Stimulated activated CD4-positive, alpha-beta T cell treated with anti-CD3 and anti-CD28 coated beads, Interleukin-15, amount 100 ng/mL, for 1 hour (primary cell): Measurements from ENCODE around the gene POC1A.
"Not testable (repeated sequence)": the region's sequence is repeated elsewhere in the genome, so short reads cannot be mapped to it uniquely, and the experiment has no call there.

ENCODE experiments used
- DNase-seq, 2 donors: peaks; one replicate each; pipeline ENCODE4 v3.0.0-alpha.2; 2020; ENCODE audit warnings: low read depth in 1 of 2, low spot score in 1 of 2

Gene POC1A

DNA sequence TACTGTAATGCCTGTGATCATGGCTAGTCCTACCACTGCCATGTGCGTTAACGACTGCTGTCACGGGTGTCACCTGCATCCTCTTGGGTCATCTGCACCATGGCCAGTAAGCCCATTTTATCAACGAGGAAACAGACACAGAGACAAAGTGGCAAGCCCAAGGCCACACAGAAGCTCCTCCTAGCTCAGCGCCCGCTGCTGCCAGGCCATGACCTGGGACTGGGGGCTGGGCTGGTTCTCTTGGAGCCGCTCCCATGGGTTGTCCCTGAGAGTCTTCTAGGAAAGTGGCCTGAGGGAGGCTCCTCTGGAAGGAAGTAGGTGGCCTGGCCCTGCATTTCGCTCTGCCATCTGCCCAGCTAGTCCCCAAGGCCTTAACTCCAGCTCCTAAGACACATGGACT lies 102.8 kb downstream of the POC1A start:
- no peak for DNase-seq

DNA sequence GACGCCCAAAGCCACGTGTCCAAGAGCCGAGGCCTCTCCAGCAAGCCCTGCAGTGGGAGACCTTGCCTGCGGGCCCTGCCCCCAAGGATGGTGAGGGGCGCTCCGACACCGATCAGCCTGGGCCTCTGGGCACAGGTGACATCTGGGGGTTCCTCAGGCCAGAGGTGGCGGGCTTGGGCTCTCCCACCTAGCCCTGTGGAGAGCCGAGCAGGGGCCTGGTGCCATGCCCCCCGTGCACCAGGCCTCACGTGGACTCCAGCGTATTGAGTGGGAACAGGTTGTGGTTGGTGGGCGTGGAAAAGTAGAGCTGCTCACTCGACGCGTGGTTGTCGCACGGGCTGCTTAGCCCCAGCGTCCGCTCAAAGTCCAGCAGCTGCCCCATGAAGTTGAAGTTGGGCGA lies 103.7 kb downstream of the POC1A start:
- DNase-seq: no peak

GRCh38 chr3:52049503-52049902 lies 104.7 kb downstream of the POC1A start:
- no peak for DNase-seq

DNA sequence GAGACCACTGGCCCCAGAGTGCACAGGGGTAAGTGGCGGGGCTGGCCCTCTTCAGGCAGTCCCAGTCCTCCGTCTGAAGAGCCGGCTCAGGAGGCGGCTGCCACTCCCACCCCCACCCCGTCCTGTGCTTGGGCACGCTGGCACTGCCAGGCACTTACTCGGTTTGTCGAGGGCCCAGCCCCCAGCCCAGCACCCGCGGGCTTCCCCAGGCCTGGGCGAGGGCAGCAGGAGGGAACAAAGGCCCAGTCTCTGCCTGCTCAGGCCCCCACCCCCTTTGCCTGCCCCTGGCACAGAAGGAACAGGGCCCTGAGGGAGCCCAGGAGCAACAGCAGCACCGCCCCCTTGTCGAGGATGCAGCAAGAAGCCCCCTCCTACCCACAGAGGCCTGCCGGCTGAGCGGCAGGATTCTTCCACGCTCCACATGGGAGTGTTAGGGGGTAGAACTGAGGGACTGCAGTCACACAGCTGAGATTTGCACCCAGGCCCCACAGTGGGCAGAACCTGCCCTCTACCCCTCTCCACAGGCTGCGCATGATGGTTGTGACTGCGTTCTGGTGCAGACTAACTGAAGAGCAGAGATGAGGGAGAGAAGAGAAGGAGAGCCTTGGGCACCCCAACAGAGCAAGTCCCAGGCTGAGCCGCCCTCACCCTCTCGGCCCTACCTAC lies 106.8 kb downstream of the POC1A start:
- DNase-seq: no peak

- no peak for DNase-seq
Measured at GRCh38 chr3:52046902-52047239, 107.4 kb downstream of the POC1A start.

DNA sequence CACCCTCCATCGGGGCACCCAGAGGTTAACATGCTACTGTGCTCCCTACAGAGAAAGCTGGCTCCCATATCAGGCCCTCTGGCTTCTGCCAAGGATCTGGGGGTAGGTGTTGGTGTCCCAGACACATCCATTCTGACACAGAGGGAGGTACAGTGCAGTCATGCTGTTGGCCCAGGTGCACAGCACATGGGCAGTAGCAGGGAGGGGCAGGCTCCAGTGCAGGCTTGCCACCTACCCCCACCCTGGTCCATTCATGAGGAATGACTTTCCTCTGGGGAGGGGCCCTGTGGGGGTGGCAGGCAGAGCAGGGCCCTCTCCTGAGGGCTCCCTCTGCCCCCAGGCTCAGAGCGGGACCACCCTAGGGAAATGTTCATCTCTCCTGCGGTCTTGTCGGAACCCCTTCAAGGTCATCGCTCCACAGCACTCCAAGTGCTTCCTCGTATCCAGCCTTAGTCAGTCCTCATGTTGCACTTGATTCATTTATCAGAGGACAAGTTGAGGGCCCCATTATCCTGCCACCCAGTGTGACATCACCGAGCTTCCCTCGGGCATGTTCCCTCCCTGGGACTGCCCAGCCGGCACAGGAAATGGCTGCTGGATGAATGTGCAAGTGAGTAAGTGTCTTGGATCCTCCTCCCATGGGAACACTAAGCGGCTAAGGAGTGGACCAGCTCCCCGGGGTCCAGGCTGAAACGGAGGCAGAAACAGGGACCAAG lies 107.9 kb downstream of the POC1A start:
- no peak for DNase-seq

DNA sequence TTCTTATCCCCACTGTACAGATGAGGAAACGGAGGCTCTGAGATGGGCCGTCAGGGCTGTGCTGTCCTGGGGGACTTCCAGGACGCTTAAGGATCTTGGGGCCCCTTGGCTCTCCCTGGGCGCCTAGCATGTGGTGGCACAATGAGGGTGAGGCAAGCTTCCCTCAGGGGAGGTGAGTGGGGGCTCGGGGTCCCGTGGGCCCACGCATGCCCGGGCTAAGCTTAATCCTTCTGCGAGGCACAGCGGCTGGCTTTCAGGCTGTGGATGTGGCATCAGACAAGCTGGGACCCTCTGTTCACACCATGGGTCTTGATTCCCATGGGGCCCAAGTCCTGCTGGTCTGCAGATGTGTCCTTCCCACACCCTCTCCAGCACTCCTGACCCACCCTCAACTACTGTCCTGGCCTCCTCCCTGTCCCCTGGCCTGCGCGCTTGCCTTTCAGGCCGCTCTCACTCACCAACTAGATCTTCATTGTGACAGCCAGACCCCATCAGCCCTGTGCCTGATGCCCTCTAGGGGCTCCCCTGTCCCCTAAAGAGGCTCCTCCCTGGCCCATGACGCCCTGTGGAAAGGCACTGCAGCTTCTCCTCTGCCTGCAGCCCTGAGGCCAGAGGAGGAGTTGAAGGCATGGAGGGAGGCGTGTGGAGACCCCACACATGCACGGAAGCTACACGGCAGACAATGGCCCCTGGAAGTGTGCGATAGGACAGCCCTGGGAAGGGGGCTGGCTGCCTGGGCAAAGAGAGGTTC lies 109.2 kb downstream of the POC1A start:
- DNase-seq: no peak

DNA sequence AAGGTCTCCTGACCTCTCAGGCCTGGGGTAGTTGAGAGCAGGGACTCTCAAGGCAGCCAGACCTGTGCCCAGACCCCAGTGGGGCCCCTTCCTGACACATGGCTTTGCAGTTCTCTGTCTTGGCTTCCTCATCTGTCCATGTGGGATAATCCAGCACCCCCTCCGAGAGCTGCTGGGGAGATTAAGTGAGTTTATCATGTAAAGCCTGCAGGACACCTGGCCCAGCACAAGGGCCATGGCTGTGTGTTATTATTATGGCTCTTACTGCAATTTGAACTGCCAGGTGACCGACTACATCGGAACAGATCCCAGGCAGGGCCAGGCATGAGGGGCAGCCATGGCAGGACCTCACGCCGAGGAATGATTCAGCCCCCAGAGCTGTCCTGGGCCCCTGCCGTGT lies 110.5 kb downstream of the POC1A start:
- DNase-seq: no peak

DNA sequence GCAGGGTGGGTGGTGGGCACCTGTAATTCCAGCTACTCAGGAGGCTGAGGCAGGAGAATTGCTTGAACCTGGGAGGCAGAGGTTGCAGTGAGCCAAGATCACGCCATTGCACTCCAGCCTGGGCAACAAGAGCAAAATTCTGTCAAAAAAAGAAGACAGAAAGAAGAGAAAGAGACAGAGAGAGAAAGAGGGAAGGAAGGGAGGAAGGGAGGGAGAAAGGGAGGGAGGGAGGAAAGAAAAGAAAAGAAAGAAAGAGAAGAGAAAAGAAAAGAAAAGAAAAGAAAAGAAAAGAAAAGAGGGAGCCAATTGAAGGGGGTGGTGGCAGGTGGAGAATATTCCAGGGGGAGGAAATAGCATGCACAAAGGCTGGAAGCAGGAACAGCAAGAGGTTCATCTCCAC lies 111.2 kb downstream of the POC1A start:
- DNase-seq: not testable (repeated sequence)

GRCh38 chr3:52041118-52041731 lies 113.0 kb downstream of the POC1A start:
- DNase-seq: no peak

DNA sequence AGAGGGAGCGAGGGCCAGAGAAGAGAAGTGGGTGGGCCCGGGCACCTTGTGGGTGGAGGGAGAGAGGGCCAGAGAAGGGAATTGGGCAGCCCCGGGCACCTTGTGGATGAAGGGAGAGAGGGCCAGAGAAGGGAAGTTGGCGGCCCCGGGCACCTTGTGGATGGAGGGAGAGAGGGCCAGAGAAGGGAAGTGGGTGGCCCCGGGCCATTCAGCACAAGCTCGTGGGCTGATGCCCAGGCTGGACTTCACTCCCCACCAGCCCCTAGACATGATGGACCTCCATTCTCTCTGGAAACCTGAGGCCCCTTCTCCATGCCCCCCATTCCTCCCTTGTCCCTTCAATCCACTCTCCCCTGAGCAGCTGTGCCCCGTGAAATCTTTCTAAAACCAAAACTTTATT lies 113.6 kb downstream of the POC1A start:
- no peak for DNase-seq

GRCh38 chr3:52039846-52040245 lies 114.4 kb downstream of the POC1A start:
- DNase-seq: no peak

GRCh38 chr3:52039426-52039825 lies 114.8 kb downstream of the POC1A start:
- DNase-seq: no peak

DNA sequence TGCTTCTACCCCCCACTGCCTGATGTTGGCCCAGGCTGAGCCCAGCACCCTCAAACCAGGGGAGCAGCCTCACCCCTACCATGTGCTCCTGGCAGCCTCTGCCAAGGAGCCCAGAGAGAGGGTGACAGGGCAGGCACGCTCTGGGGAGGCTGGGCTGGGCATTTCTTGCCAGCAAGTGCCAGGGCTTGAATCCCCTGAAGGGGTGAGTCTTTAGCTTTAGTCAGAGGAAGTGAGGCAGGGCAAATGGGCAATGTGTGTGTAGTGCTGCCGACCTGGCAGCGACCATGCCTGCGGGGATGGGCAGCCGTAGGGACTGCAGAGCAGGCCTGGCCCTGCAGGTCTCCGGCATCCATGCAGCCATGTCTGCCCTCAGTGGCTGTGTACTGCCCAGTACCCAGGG lies 116.0 kb downstream of the POC1A start:
- DNase-seq: no peak

GRCh38 chr3:52037291-52037690 lies 116.9 kb downstream of the POC1A start:
- no peak for DNase-seq

DNA sequence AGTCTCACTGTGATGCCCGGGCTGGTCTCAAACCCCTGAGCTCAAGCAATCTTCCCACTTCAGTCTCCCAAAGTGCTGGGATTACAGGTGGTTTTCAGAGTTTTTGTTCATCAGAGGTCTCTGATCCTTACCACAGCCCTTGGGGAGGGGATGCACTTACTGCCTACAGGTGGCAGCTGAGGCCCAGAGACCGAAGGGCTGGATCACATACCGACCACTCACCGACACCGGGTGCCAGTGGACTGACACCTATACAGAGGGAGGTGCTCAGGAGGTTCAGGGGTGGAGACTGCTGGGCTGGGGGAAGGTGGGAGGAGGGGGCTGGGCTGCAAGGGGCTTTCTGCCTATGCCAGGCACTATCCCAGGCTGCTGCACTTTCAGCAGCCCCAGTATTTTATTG lies 117.4 kb downstream of the POC1A start:
- no peak for DNase-seq

- no peak for DNase-seq
Measured at GRCh38 chr3:52036222-52036694, 118.0 kb downstream of the POC1A start.

DNA sequence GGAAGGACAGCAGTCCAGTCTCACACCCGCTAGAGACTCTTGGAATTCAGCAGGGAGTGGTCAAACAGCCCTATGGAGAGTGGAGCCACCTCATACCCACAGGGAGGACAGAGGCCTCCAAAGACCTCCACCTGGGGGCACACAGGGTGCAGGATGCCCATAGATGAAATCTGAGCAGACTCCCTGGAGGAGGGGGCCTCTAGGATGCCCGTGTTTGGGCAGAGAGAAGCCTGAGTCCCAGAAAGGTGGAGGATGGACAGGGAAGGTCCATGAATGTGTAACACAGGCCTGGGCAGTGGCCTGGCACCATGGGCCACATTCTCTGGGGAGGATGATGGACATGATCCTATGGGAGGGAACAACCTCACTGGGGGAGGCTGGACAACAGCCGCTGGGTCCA lies 119.6 kb downstream of the POC1A start:
- DNase-seq: no peak

- DNase-seq: no peak
Measured at GRCh38 chr3:52034212-52034611, 120.0 kb downstream of the POC1A start.

DNA sequence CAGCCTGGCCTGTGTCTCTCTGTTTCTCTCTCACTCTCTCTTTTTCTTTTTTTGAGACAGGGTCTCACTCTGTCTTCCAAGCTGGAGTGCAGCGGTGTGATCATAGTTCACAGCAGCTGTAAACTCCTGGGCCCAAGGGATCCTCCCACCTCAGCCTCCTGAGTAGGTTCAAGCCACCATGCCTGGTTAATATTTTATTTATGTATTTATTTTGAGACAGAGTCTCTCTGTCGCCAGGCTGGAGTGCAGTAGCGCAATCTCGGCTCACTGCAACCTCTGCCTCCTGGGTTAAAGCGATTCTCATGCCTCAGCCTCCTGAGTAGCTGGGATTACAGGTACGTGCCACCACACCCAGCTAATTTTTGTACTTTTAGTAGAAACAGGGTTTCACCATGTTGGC lies 120.5 kb downstream of the POC1A start:
- not testable (repeated sequence) for DNase-seq

DNA sequence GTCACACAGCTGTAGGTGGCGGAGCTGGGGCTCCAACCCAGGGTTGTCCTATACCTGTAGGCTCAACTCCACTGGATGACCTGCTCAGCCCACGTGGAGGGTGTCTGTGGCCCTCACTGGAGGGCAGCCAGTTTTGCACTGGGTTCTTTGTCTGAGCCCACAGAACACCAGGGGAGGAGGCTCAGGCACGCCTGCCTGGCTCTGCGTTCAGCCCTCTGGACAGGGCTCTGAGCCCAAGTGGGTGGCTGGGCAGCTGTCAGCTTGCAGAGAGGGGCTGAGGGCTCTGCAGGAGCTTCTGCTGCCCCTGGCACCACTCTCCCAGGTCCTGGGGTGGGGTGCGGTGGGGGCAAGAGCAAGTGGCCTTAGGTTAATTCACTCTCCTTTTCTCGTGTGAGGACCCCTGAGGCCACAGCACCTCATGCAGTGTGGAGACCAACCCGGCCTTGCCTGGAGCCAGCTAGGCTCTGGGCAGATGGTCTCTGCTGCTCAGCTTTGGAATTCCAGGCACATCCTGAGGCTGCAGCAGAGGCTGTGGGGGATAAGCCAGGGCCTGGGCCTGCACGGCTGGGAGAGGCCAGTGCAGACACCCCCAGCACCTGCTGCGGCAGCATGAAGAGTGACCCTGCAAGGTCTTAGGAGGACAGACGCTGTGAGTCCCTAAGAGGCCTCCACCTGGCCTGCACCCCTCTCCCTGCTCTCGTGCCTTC lies 121.4 kb downstream of the POC1A start:
- DNase-seq: no peak
